ENCODE results near the gene GNPTAB. TPM values are rescaled to one million over a fixed set of nuclear protein-coding genes. Genes with fewer than 3 reads are reported as not detected.

The GNPTAB gene
- total RNA-seq, 1 experiment from 2014 or later = 26.5 TPM

- Histone ChIP-seq H3K4me1 (replicated peaks; ENCODE audit: insufficient read depth) (no peaks in the 10 kb centered on the region), H3K4me3 (no peak overlapping the region), H3K9me3 (ENCODE audit: insufficient read depth, low read depth) (no peaks in the 10 kb centered on the region), H3K79me2 (ENCODE audit: low read depth) (no peaks in the 10 kb centered on the region), H3F3A (ENCODE audit: insufficient read depth, low read depth) (no peaks in the 10 kb centered on the region), H4K20me1 (ENCODE audit: insufficient read depth) (no peaks in the 10 kb centered on the region), H3K27ac (no peak overlapping the region), H3K36me3 (ENCODE audit: low read depth) (no peaks in the 10 kb centered on the region), H3K9me2 (ENCODE audit: insufficient read depth) (no peaks in the 10 kb centered on the region), H3K4me2 (no peak overlapping the region), H2AFZ (no peak overlapping the region), H3K27me3 (ENCODE audit: insufficient read depth, low read depth) (no peaks in the 10 kb centered on the region)
- no peak for DNase-seq
- intact Hi-C loops (cut with micrococcal nuclease; ENCODE audit: unreplicated experiment) = loop anchor here (10.0 kb wide), 2 partner anchors 317 to 527 kb away; no protein-coding TSS in a partner anchor
- ChIA-PET POLR2A (ENCODE audit: unreplicated experiment) (no interaction called here), CTCF (no interaction called here)
- BruUV-seq (replicated peaks) = no TSS peak
- TF ChIP-seq CTCF (conservative IDR thresholded peaks at IDR 0.05) (no peak), EZH2 (IDR thresholded peaks at IDR 0.05; ENCODE audit: low read depth) (no peak)
Observed at GRCh38 chr12:101777978-101778377, 52.8 kb downstream of the GNPTAB start.

GRCh38 chr12:101777485-101777884 lies 53.3 kb downstream of the GNPTAB start:
- TF ChIP-seq EZH2 (IDR thresholded peaks at IDR 0.05; ENCODE audit: low read depth) = no peak
- no peak for TF ChIP-seq CTCF (conservative IDR thresholded peaks at IDR 0.05)
- Histone ChIP-seq H3K27me3 (ENCODE audit: insufficient read depth, low read depth) (no peaks in the 10 kb centered on the region), H3K9me3 (ENCODE audit: insufficient read depth, low read depth) (no peaks in the 10 kb centered on the region), H2AFZ (no peak overlapping the region), H3F3A (ENCODE audit: insufficient read depth, low read depth) (no peaks in the 10 kb centered on the region), H4K20me1 (ENCODE audit: insufficient read depth) (no peaks in the 10 kb centered on the region), H3K4me1 (replicated peaks; ENCODE audit: insufficient read depth) (no peaks in the 10 kb centered on the region), H3K9me2 (ENCODE audit: insufficient read depth) (no peaks in the 10 kb centered on the region), H3K4me2 (no peak overlapping the region), H3K36me3 (ENCODE audit: low read depth) (no peaks in the 10 kb centered on the region), H3K4me3 (no peak overlapping the region), H3K79me2 (ENCODE audit: low read depth) (no peaks in the 10 kb centered on the region), H3K27ac (no peak overlapping the region)
- POLR2A ChIA-PET (ENCODE audit: unreplicated experiment) = no interaction called here
- DNase-seq = no peak
- CTCF ChIA-PET = no interaction called here
- intact Hi-C loops (cut with micrococcal nuclease; ENCODE audit: unreplicated experiment) = loop anchor here (10.0 kb wide), 2 partner anchors 317 to 527 kb away; no protein-coding TSS in a partner anchor
- BruUV-seq (replicated peaks) = no TSS peak

GRCh38 chr12:101775816-101776215 lies 54.9 kb downstream of the GNPTAB start:
- Histone ChIP-seq H3K27me3 (ENCODE audit: insufficient read depth, low read depth) (no peaks in the 10 kb centered on the region), H4K20me1 (ENCODE audit: insufficient read depth) (no peaks in the 10 kb centered on the region), H3K9me2 (ENCODE audit: insufficient read depth) (no peaks in the 10 kb centered on the region), H3K79me2 (ENCODE audit: low read depth) (no peaks in the 10 kb centered on the region), H3K4me1 (replicated peaks; ENCODE audit: insufficient read depth) (no peaks in the 10 kb centered on the region), H3K36me3 (ENCODE audit: low read depth) (no peaks in the 10 kb centered on the region), H2AFZ (no peak overlapping the region), H3K9me3 (ENCODE audit: insufficient read depth, low read depth) (no peaks in the 10 kb centered on the region), H3K4me2 (no peak overlapping the region), H3F3A (ENCODE audit: insufficient read depth, low read depth) (no peaks in the 10 kb centered on the region), H3K27ac (no peak overlapping the region), H3K4me3 (no peak overlapping the region)
- ChIA-PET CTCF (no interaction called here), POLR2A (ENCODE audit: unreplicated experiment) (no interaction called here)
- TF ChIP-seq EZH2 (IDR thresholded peaks at IDR 0.05; ENCODE audit: low read depth) (no peak), CTCF (conservative IDR thresholded peaks at IDR 0.05) (no peak)
- intact Hi-C loops (cut with micrococcal nuclease; ENCODE audit: unreplicated experiment) = loop anchor here (10.0 kb wide), 2 partner anchors 319 to 529 kb away; no protein-coding TSS in a partner anchor
- DNase-seq = no peak
- no TSS peak for BruUV-seq (replicated peaks)

All from PC-9 (cell line).